ENCODE data around the gene TAF9B.
A peak's percentile ranks its signal among the peaks of the same experiment; 100 is the strongest.
"Not testable (repeated sequence)": the region's sequence is repeated elsewhere in the genome, so short reads cannot be mapped to it uniquely, and the experiment has no call there.

The TAF9B gene

DNA sequence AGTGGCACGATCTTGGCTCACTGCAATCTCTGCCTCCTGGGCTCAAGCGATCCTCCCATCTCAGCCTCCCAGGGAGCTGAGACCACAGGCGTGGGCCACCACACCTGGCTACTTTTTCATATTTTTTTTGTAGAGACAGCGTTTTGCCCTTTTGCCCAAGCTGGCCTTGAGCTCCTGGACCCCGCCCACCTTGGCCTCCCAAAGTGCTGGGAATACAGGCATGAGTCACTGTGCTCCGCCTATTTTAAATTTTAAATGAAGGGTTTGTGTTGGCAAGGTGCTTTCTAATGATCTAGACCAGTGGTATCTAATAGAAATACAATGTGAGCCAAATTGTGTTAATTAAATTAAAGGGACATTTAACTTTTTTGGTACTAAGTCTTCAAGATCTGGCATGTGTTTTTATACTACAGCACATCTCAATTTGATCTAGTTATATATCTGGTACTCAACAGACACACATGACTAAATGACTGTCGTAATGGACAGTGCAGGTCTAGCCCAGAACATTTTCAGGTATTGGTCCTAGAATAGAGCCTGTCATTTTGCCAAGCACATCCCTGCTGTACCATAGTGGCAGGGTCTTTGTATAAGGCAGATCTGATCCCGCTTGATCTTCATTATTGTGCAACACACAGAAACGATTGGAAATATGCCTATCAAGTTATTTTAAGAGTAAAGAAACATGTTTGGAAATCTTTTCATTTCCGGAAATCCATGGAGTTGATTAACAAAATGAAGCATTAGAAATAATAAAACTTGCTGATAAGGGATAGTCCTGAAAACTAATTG, 28.1 kb downstream of the TAF9B start:
- no peak for DNase-seq

DNA sequence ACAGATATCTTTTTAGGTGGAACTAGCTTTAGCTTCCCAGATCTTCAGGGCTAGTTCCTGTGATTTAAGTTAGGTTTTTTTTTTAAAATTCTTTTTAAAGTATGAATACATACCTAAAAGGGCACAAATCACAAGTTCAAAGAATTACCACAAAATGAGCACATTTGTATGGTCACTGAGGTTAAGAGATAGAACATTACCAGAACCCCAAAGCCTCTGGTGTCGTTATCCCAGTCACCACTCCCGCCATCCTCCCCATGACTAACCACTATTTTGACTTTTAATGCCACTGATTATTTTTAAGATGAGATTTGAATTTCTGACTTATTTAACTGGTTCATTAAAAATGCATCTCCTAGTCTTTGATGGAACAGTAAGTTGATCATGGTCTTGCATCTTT, 30.0 kb downstream of the TAF9B start:
- DNase-seq: no peak

- DNase-seq: no peak
These were observed 32.8 kb downstream of the TAF9B start for GRCh38 chrX:78106651-78106986.

DNA sequence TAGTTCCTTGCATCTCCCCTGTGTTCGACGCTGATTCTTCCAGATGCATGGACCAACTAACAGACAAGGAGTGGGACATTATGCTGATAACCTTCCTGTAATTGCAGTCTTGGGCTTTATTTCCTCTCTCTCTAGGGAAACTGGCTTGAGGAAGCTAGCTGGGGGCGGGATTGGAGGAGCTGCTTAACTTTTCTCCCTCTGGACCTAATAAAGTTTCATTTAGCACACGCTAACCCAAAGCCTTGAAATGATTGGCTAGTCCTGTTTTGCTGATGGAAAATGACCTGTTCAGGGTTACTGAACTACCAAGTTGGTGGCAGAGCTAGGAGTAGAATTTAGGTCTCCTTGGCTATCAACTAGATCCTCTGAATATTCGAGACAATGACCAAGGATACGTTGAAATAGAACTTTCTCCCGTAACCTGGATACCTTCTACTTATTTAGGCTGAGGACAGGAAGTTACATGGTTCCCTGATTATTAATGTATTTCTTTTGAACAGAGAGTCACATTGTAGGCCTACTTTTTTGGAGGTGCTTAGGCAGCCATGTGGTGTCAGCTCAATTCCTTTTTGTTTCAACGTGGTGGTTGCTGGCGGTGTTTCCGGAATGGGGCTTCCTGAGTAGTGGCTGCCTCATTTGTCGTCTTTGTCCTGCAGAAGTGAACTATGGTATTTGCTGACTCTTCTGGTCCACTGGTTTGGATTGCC, 33.4 kb downstream of the TAF9B start:
- DNase-seq: no peak

DNA sequence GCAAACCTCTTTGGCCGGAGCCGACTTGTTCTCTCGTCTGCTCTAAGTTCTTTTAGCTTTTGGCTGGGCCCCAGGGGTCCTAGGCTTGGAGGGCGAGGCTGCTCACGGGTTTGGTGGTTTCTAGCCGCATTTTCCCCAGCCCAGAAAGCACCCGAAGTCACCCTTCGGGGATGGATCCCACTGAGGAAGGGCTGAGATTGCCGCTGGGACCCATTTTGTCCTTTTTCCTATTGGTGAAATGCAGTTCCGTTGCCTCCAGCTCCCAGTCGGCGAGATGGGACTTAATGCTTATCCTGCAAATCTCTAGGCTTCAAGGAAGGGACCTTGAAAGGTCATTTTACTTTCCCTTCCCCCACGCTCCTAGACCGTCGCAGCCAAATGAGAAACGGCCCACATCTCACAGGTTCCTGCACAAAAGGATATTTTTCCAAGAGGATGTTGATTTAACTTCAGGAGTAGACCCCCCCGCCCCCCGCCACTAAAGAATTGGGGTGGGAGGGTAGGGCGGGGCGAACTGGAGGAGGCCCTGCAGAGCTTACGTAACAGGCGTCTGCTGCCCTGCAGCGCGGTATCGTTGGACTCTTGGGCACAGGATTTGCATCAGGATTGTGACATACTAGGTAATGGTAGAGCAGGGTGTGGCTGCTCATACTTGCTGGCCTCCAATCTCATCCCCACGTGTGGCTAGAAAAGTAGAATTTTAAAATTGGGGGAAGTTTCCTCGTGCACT, 34.8 kb downstream of the TAF9B start:
- no peak for DNase-seq

- peak; percentile 48 to 80 for DNase-seq
These were observed 35.6 kb downstream of the TAF9B start, which contains the start of gene PGK1 for GRCh38 chrX:78103623-78104446. Gene PGK1 (plus strand): TSS chrX:78104248. CDS start chrX:78104341, 93 bp downstream.

DNA sequence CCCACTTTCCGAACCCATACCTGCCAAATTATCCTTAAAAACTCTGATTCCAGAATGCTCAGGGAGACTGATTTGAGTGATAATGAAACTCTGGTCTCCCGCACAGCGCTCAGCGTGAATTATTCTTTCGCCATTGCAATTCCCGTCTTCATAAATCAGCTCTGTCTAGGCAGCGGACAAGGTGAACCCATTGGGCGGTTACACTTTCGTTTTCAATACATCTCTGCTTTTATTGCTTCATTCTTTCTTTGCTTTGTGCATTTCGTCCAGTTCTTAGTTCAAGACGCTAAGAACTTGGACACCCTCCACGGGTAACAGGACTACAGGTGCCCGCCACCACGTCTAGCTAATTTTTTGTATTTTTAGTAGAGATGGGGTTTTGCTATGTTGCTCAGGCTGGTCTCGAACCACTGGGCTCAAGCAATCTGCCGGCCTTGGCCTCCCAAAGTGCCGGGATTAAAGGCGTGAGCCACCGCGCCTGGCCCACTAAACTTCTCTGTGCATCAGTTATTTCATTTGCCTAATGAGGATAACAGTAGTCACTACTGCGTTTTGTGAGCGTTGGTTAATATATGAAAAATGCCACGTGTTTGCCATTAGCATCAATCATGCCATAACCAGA, 36.3 kb downstream of the TAF9B start:
- DNase-seq: no peak

GRCh38 chrX:78102091-78102490, 37.4 kb downstream of the TAF9B start:
- DNase-seq: no peak

DNA sequence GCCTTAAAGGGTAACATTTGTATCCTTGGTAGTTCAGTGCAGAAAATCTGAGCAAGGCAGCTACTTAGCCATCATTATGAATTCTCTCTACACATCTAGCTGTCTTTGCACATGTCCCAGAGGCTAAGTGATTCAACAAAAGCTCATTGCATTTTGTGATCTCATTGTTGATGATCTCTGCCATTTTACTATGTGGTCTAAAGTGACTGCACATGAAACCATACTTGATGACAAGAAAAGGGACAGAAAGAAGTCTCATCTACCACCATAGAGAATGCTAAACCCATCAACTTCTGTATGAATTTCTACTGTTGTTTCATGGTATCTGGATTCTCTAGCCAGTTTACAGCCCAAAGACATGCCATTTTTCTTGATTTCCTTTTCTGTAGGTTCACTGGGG, 41.3 kb downstream of the TAF9B start:
- no peak for DNase-seq

- no peak for DNase-seq
These were observed 47.2 kb downstream of the TAF9B start for GRCh38 chrX:78092296-78092695.

- DNase-seq: not testable (repeated sequence)
These were observed 58.0 kb downstream of the TAF9B start for GRCh38 chrX:78081413-78081812.

All from cerebellar nuclear complex (tissue), 1 donor.